HEK293T (cell line): ENCODE data around the gene LPIN1.

Source experiments
- CTCF ChIA-PET: fragments of 350-600 bp; formaldehyde crosslinking; extraction: SDS; loops from one replicate; lab custom pipeline; 2021; ENCODE audit warnings: antibody characterized with exemption, inconsistent platforms; lab: Yijun Ruan, JAX
- POLR2A ChIA-PET: fragments of 350-600 bp; formaldehyde crosslinking; extraction: SDS; loops from one replicate; lab custom pipeline; 2020; ENCODE audit warnings: antibody characterized with exemption, inconsistent platforms; lab: Yijun Ruan, JAX
- DNase-seq: peaks from one replicate; pipeline ENCODE4 v3.0.0; 2012; ENCODE audit warnings: mixed read lengths; ENCODE audit errors: extremely low spot score
- ARNT ChIP-seq: fragments of 450-650 bp; IDR thresholded peaks from 2 replicates; pipeline ENCODE4 v1.6.1; 2017; ENCODE audit warnings: mild to moderate bottlenecking
- BHLHE40 ChIP-seq: fragments of 450-650 bp; IDR thresholded peaks from 2 replicates; pipeline ENCODE4 v1.6.1; 2016; ENCODE audit warnings: mild to moderate bottlenecking, moderate library complexity, borderline replicate concordance
- CTBP1 ChIP-seq: fragments of 450-650 bp; IDR thresholded peaks from 2 replicates; pipeline ENCODE4 v1.6.1; 2016; ENCODE audit warnings: borderline replicate concordance
- ELF4 ChIP-seq: fragments of 450-650 bp; IDR thresholded peaks from 2 replicates; pipeline ENCODE4 v1.6.1; 2017; ENCODE audit warnings: antibody characterized with exemption
- FOXA1 ChIP-seq: fragments of 450-650 bp; IDR thresholded peaks from 2 replicates; pipeline ENCODE4 v1.6.1; 2016; ENCODE audit warnings: mild to moderate bottlenecking
- FOXK2 ChIP-seq: fragments of 450-650 bp; IDR thresholded peaks from 2 replicates; pipeline ENCODE4 v1.6.1; 2016; ENCODE audit warnings: mild to moderate bottlenecking
- FOXM1 ChIP-seq: fragments of 450-650 bp; IDR thresholded peaks from 2 replicates; pipeline ENCODE4 v1.6.1; 2017; ENCODE audit warnings: mild to moderate bottlenecking, borderline replicate concordance
- HDGF ChIP-seq: fragments of 450-650 bp; IDR thresholded peaks from 2 replicates; pipeline ENCODE4 v1.6.1; 2017; ENCODE audit warnings: antibody characterized with exemption, borderline replicate concordance
- L3MBTL2 ChIP-seq: fragments of 450-650 bp; conservative IDR thresholded peaks from 2 replicates; pipeline ENCODE4 v1.6.1; 2016; ENCODE audit warnings: mild to moderate bottlenecking
- LEF1 ChIP-seq: fragments of 450-650 bp; IDR thresholded peaks from 2 replicates; pipeline ENCODE4 v1.6.1; 2017; ENCODE audit warnings: mild to moderate bottlenecking, borderline replicate concordance
- NFRKB ChIP-seq: fragments of 450-650 bp; IDR thresholded peaks from 2 replicates; pipeline ENCODE4 v1.6.1; 2016; ENCODE audit warnings: mild to moderate bottlenecking, moderate library complexity
- SP1 ChIP-seq: fragments of 450-650 bp; IDR thresholded peaks from 2 replicates; pipeline ENCODE4 v1.6.1; 2017
- SUZ12 ChIP-seq: fragments of 450-650 bp; IDR thresholded peaks from 2 replicates; pipeline ENCODE4 v1.6.1; 2016; ENCODE audit warnings: mild to moderate bottlenecking
- TARDBP ChIP-seq: fragments of 450-650 bp; IDR thresholded peaks from 2 replicates; pipeline ENCODE4 v1.6.1; 2016
- ZNF384 ChIP-seq: fragments of 450-650 bp; IDR thresholded peaks from 2 replicates; pipeline ENCODE4 v1.6.1; 2016
- TF ChIP-seq, protein P1 (sequence below): fragments of 450-650 bp; IDR thresholded peaks from 2 replicates; pipeline ENCODE4 v1.6.1; 2016

LPIN1 gene

GRCh38 chr2:11767779-11768178, 21.3 kb downstream of the LPIN1 start:
- ChIA-PET CTCF (interaction anchor here (1.0 kb wide), 1 partner anchor 11 kb away, joined by 3 read pairs; no protein-coding TSS in a partner anchor), POLR2A (no interaction called here)
- TF ChIP-seq ARNT: no peak
- TF ChIP-seq TARDBP: no peak
- TF ChIP-seq, protein P1, sequence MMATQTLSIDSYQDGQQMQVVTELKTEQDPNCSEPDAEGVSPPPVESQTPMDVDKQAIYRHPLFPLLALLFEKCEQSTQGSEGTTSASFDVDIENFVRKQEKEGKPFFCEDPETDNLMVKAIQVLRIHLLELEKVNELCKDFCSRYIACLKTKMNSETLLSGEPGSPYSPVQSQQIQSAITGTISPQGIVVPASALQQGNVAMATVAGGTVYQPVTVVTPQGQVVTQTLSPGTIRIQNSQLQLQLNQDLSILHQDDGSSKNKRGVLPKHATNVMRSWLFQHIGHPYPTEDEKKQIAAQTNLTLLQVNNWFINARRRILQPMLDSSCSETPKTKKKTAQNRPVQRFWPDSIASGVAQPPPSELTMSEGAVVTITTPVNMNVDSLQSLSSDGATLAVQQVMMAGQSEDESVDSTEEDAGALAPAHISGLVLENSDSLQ: no peak
- no peak for TF ChIP-seq FOXA1
- no peak for TF ChIP-seq SUZ12
- TF ChIP-seq LEF1: no peak
- TF ChIP-seq L3MBTL2: no peak
- no peak for TF ChIP-seq ELF4
- no peak for TF ChIP-seq SP1
- no peak for TF ChIP-seq BHLHE40
- TF ChIP-seq FOXM1: no peak
- no peak for DNase-seq

DNA sequence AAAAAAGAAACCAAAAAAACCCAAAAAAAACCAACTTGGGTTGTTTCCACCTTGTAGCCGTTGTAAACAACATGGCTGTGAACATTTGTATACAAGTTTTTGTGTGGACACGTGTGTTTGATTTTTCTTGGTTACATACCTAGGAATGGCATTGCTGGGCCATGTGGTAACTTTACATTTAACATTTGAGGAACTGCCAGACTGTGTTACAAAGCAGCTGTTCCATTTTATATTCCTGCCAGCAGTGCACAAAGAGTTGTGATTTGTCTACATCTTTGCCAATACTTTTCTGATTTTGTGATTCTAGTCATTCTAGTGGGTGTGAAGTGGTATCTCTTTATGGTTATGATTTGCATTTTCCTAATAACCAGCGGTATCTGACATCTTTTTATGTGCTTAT, 22.5 kb downstream of the LPIN1 start:
- CTCF ChIA-PET: no interaction called here
- POLR2A ChIA-PET: no interaction called here
- no peak for DNase-seq
- TF ChIP-seq HDGF (no peak), BHLHE40 (no peak), FOXA1 (no peak), FOXM1 (no peak), NFRKB (no peak), FOXK2 (no peak), ARNT (no peak), ELF4 (no peak)

DNA sequence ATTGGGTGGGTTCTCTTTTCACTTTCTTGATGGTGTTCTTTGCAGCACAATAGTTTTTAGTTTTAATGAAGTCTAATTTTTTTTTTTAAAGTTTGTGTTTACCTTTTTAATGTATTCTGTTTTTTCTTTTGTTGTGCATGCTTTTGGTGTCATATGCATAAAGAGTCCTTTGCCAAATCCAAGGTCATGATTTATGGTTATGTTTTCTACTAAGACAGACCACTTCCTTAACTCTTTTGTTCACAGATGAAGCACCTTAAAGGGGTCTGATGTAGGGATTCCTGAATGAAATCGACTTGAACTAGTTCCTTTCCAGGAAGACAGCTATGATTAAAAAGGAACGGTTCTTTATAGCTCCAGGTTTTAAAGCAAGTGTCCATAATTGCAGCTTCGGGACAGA, 23.1 kb downstream of the LPIN1 start:
- TF ChIP-seq HDGF: no peak
- no peak for TF ChIP-seq FOXA1
- TF ChIP-seq TARDBP: no peak
- no peak for TF ChIP-seq CTBP1
- no peak for TF ChIP-seq LEF1
- TF ChIP-seq FOXK2: no peak
- TF ChIP-seq SUZ12: no peak
- TF ChIP-seq ELF4: no peak
- no peak for TF ChIP-seq ZNF384
- no peak for TF ChIP-seq L3MBTL2
- TF ChIP-seq FOXM1: no peak
- TF ChIP-seq NFRKB: no peak
- POLR2A ChIA-PET: no interaction called here
- no peak for DNase-seq
- CTCF ChIA-PET: no interaction called here

- CTCF ChIA-PET: no interaction called here
Observed at GRCh38 chr2:11770531-11771188, 24.2 kb downstream of the LPIN1 start.

DNA sequence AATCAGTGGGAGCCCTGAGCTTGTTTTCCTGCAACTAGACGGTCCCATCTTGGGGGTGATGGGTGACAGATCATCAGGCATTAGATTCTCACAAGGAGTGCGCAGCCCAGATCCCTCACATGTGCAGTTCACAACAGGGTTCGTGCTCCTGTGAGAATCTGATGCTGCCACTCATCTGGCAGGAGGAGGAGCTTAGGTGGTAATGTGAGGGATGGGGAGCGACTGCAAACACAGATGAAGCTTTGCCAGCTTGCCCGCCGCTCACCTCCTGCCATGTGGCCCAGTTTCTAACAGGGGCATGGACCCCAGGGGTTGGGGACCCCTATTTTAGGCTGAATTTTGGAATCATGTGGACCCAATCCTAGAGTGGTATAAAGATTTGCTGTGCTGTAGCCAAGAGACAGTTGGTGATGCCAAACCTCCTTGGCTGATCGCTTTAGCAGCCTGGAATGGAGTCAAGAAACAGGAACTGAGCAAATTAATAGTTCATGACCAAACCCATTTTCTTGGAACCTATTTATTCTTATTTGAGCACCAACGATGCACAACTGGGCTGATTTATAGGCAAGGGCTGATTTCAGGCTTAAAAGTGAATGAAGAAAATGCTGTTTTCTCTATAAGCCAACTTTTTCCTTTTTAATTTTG, 25.7 kb downstream of the LPIN1 start:
- CTCF ChIA-PET: interaction anchor here (1.0 kb wide), 1 partner anchor 13 kb away, joined by 5 read pairs; no protein-coding TSS in a partner anchor

More at GRCh38 chr2:11770531-11771188, 24.2 kb downstream of the LPIN1 start:
- DNase-seq: no peak
- POLR2A ChIA-PET: no interaction called here
- TF ChIP-seq FOXM1 (no peak), ARNT (no peak), SUZ12 (no peak), ZNF384 (no peak), FOXA1 (no peak), ELF4 (no peak), TARDBP (no peak)

GRCh38 chr2:11773111-11773510, 26.7 kb downstream of the LPIN1 start:
- POLR2A ChIA-PET: no interaction called here

More for the DNA sequence above, 25.7 kb downstream of the LPIN1 start:
- no peak for DNase-seq
- no peak for TF ChIP-seq TARDBP
- no peak for TF ChIP-seq FOXA1
- no peak for TF ChIP-seq ARNT
- TF ChIP-seq NFRKB: no peak
- TF ChIP-seq FOXK2: no peak
- no peak for TF ChIP-seq HDGF
- no peak for TF ChIP-seq CTBP1
- TF ChIP-seq ZNF384: no peak
- no peak for TF ChIP-seq SUZ12
- TF ChIP-seq BHLHE40: no peak
- TF ChIP-seq L3MBTL2: no peak
- TF ChIP-seq, protein P1: no peak
- TF ChIP-seq SP1: no peak
- TF ChIP-seq LEF1: no peak
- POLR2A ChIA-PET: no interaction called here

More at GRCh38 chr2:11773111-11773510, 26.7 kb downstream of the LPIN1 start:
- no peak for TF ChIP-seq CTBP1
- no peak for TF ChIP-seq ELF4
- no peak for TF ChIP-seq HDGF
- no peak for TF ChIP-seq FOXK2
- no peak for TF ChIP-seq TARDBP
- TF ChIP-seq SP1: no peak
- TF ChIP-seq BHLHE40: no peak
- DNase-seq: no peak
- CTCF ChIA-PET: no interaction called here
